Stimulated activated CD8-positive, alpha-beta memory T cell treated with anti-CD3 and anti-CD28 coated beads, Interleukin-4, amount 100 ng/mL, for 4 hours (primary cell): ENCODE measurements around the gene MBTPS1.

Source experiments
- DNase-seq, 2 donors: peaks; one replicate each; pipeline ENCODE4 v3.0.0-alpha.2; 2020; ENCODE audit warnings: low read depth in 2 of 2, low spot score in 1 of 2

MBTPS1 gene

DNA sequence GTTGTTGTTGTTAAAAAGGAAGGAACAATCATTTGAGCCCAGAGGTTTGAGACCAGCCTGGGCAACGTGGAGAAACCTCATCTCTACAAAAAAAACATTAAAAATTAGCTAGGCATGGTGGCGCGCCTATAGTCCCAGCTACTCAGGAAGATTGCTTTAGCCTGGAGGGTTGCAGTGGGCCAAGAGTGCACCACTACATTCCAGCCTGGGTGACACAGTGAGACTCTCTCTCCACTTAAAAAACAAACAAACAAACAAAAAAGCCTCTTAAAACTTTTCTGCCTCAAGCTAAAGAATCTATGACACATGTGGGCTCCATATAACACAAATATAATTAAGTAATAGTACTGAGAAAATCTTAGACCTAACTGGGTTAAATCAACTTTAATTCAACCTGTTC is 12.5 kb downstream of the MBTPS1 start:
- no peak for DNase-seq

DNA sequence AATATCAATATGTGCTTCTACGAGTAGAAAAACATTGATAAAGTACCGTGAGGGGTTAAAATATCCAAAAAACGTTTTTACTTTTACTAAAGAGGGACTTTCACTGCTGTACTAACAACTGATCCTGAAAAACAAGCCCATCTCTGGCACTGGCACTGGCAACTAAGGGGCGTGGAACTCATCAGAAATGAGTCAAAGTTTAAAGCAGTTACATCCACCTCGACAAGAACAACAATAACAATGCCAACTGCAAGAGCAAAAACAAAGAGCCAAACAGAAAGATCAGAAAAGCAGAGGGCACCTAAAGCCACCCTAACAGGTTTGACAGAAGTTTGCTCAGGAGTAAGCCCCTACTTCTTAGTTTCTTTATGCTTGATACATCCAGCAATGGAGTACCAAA is 13.1 kb downstream of the MBTPS1 start:
- no peak for DNase-seq

- DNase-seq, result no peak
Observed at GRCh38 chr16:84098939-84099338, 17.8 kb downstream of the MBTPS1 start.

GRCh38 chr16:84096447-84097005 is 20.2 kb downstream of the MBTPS1 start:
- no peak for DNase-seq

DNA sequence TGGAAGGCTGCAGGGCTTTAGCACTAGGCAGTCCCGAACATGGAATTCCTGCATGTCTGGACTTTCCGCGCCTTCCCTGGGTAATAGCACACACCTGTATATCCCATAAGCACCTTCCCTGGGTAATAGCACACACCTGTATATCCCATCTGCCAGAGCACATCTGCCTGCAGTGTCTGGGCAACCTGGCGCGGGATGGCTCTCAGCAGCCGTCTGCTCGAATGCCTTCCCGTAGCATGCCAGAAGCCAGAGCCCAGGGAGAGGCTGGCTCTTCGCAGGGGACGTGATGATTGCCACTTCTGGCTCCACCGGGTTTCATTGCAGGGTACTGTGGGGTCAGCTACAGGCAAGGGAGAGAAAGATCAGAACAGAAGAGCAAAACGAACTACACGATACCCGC is 21.3 kb downstream of the MBTPS1 start:
- DNase-seq, result no peak

- DNase-seq, result no peak
Observed at GRCh38 chr16:84093879-84094270, 22.9 kb downstream of the MBTPS1 start.

DNA sequence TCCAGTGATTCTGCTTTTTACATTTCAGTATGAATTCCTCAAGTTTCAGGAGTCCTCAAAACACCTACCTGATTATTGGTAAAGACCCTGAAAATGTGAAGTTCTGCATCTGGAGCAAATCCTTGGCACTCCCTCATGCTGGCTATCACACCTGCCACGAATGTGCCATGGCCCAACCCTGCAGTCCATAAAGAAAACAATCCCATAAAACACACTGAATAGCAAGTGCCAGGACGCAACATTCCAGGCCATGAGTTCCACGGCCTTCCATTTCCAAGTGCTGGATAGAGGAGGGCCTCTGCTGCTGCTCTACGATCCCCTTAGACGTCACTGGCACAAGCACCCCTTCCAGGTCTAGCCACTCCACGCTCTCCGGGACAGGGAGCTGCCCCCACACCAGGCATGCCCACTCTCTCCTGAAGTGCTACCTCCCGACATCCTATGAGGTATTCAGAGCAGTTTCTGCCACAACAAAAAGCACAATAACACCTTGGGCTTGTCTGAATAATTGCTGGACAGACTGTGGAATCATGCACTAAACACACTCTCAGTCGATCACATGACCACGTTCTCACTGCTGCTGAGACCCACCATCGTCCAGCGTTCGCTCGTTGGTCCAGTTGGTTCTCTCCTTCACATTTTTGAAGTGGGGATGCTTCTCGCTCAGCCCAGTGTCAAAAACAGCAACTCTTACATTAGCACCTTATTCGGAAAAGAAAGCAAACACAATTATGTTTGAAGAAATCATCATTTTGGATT is 23.4 kb downstream of the MBTPS1 start:
- no peak for DNase-seq

- no peak for DNase-seq
Observed at GRCh38 chr16:84091460-84091859, 25.3 kb downstream of the MBTPS1 start.

DNA sequence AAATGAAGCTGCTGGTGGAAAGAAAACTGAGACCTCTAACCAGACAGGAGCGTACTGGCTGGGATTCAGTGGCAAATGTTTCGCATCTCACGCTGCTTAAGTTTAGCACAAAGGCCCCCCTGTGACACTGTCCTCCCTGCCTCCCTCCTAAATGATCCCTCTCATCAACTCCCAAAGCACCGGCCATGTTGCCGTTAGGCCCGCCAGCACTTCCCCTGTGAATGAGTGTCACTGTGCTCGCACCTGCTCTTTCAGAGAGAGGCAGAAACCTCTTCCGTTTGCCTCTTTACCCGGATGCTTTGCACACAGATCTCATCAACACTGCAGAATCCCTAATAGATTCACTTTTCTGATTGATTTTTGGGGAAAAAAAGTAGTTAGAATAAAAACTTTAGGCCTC is 26.5 kb downstream of the MBTPS1 start:
- no peak for DNase-seq

- DNase-seq, result peak in 1 of 2 donors; percentile 9
Observed at GRCh38 chr16:84088695-84089395, 27.9 kb downstream of the MBTPS1 start.

GRCh38 chr16:84087466-84088151 is 29.1 kb downstream of the MBTPS1 start:
- DNase-seq, result no peak

DNA sequence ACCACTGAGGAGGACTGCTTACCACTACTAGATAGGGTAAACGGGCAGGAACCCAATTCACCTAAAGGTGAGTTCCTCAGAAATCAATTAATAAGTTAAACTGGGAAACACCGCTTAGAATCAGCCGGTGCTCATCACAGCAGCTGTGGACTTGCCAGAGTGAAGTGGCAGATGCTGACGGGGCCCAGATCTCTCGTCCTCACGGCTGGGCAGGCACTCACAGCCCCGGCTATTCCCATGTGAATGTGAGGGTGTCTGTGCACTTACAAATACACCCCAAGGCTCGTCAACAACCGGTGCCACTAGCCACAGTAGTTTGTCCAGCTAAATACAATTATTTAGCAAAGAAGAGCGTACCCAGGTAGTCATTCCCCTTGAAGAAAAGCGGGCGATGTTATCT is 29.7 kb downstream of the MBTPS1 start:
- no peak for DNase-seq

DNA sequence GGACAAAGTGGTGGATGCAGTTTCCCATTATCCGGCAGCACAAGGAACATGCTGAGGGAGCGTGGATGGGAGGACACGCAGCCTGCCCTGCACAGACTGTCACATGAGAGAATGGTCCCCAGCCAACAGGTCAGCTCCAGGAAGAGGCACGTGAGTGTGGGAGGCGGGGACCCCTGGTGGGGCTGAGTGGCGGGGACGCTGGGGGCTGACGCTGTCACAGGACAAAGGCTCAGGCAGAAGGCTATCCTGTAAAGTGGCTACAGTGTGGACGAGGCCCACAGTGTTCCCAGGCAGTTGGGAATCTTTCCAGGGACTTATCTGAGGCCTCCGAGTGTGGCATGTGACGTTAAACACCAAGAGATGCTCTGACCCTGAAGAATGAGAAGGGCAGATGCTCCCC is 30.4 kb downstream of the MBTPS1 start:
- no peak for DNase-seq

GRCh38 chr16:84085773-84086172 is 31.0 kb downstream of the MBTPS1 start:
- DNase-seq, result no peak

GRCh38 chr16:84085271-84085667 is 31.5 kb downstream of the MBTPS1 start:
- DNase-seq, result no peak

DNA sequence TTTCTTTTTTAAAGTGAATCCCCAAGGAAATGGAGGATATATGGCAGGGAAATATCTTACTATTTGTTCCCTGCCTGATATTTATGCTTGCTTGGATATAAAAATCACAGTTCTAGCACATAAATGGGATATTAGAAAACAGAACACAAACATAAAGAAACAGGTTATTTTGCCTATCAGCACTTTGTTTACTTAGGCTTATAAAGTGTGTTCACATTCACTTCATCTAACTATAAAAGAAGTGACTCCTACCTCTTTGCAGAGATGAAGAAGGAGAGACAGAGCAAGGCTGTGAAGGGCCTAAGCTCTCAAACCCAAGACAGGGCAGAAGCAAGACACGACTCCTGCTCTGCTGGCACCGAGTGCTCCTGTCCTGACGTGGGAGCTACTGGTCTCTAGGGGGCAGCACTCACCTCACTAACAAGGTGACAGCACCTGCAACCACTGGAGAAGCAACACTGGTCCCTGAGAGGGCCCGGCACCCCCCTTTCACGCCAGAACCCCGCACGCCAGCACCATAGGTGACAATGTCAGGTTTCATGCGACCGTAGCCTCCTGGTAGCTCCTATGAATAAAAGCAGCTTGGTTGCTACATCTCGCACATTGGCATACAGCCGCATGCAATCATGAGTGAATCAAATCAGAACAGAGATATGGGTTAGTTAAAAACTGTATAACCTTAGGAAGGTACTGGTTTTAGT is 32.0 kb downstream of the MBTPS1 start:
- DNase-seq, result peak; percentile 30 to 41

DNA sequence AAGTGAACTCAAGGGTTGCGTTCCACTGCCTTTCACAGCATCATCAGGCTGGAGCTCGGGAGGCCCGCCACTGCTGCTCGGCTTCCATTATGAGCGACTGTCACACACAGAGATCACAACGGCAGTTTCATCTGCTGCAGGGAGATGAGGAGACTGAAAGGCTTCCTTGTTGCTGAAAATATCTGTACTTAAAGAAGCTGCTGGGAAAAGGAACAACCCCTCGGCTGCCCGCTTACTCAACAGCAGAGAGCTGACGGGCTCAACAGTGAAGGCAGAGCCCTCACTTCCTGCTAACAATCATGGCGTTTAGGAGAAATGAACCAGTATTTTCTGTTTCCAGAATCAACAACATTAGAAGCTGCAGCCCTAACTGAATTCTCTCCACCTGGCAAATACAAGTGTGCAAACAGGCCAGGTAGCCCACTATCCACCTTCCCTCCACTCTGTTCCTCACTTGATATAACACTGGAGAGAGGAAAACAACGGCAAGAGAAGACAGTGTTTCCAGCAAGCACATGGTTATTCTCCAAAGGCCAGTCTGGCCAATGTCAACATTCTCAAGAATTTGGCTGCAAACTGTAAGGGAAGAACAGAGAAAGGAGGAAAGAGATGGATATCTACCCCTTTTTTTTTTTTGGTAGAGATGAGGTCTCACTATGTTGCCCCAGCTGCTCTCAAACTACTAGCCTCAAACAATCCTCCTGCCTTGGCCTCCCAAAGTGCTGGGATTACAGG is 33.7 kb downstream of the MBTPS1 start:
- DNase-seq, result no peak

GRCh38 chr16:84082110-84082509 is 34.6 kb downstream of the MBTPS1 start:
- DNase-seq, result no peak

DNA sequence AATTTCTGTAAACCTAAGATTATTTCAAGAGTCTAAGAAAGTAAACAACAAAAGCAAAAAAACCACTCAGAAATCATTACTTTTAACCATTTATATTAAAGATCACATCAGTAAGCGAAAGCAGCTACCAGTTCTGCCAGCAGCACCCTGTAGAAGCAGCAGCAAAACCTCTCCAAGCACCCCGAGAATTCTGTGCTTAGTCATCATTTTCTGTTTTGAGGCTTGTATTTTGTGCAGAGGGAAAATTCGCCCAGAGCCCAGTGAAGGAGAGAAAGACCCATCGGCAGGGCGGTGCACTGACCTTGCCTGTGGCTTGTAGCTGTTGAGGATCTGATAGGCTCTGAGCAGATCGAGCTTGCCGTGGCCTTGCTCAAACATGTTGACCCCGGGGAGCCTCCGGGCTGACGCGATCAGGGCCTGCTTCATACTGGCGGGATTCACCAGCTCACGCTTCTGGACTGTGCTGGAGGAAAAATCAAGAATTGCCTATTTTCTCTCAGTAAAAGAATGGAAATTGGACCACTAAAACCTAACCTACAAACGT is 35.2 kb downstream of the MBTPS1 start:
- no peak for DNase-seq

DNA sequence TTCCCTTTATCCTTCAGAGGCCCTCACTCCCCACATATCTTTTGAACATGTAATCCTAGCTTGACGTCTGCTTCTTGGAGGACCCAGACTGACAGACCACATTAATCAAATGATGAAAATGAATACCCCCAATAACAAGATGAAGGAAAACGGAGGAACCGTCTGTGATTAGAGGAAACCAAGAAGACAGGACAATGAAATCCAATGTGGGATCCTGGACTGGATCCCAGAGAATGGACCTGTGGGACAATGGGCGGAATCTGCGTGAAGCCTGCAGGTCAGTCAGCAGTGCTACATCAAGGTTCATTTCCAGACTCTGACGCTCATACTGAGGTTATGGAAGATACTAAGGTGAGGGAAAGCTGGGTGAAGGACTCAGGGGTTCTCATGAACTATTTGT is 35.9 kb downstream of the MBTPS1 start:
- no peak for DNase-seq
